CD4-positive, alpha-beta T cell treated with Interferon alpha-2 for 1 hour (primary cell): ENCODE results near the gene EYA4.
"Not testable (repeated sequence)": the region's sequence is repeated elsewhere in the genome, so short reads cannot be mapped to it uniquely, and the experiment has no call there.

Source experiments
- DNase-seq, 2 donors: peaks; one replicate each; pipeline ENCODE4 v3.0.0-alpha.2; 2020 to 2022

EYA4 gene

GRCh38 chr6:133546098-133546497, 304.9 kb downstream of the EYA4 start:
- DNase-seq, result no peak

GRCh38 chr6:133547136-133547535, 306.0 kb downstream of the EYA4 start:
- DNase-seq, result peak in 1 of 2 donors; percentile 13

GRCh38 chr6:133548423-133549159, 307.4 kb downstream of the EYA4 start:
- no peak for DNase-seq

GRCh38 chr6:133549371-133549801, 308.2 kb downstream of the EYA4 start:
- no peak for DNase-seq

- no peak for DNase-seq
These were observed 308.9 kb downstream of the EYA4 start for GRCh38 chr6:133550026-133550425.

GRCh38 chr6:133551436-133551835, 310.3 kb downstream of the EYA4 start:
- DNase-seq, result no peak

- no peak for DNase-seq
These were observed 310.7 kb downstream of the EYA4 start for GRCh38 chr6:133551847-133552341.

GRCh38 chr6:133553652-133554051, 312.5 kb downstream of the EYA4 start:
- DNase-seq, result peak in 1 of 2 donors; percentile 27

GRCh38 chr6:133554121-133554520, 313.0 kb downstream of the EYA4 start:
- DNase-seq, result not testable (repeated sequence)

GRCh38 chr6:133555685-133556084, 314.5 kb downstream of the EYA4 start:
- DNase-seq, result no peak

GRCh38 chr6:133559926-133560325, 318.8 kb downstream of the EYA4 start:
- no peak for DNase-seq

GRCh38 chr6:133567636-133568035, 326.5 kb downstream of the EYA4 start:
- no peak for DNase-seq

- DNase-seq, result peak in 1 of 2 donors; percentile 8
These were observed 328.1 kb downstream of the EYA4 start for GRCh38 chr6:133568970-133569889.

GRCh38 chr6:133571681-133572080, 330.5 kb downstream of the EYA4 start:
- no peak for DNase-seq

GRCh38 chr6:133577851-133578250, 336.7 kb downstream of the EYA4 start:
- DNase-seq, result no peak
